NCI-H1694 (cell line): ENCODE data around the gene ATL1.
"Not testable (repeated sequence)": the region's sequence is repeated elsewhere in the genome, so short reads cannot be mapped to it uniquely, and the experiment has no call there.

Experiments used
- DNase-seq: peaks from one replicate; lab custom pipeline; 2025; lab: John Stamatoyannopoulos, UW

ATL1 gene

DNA sequence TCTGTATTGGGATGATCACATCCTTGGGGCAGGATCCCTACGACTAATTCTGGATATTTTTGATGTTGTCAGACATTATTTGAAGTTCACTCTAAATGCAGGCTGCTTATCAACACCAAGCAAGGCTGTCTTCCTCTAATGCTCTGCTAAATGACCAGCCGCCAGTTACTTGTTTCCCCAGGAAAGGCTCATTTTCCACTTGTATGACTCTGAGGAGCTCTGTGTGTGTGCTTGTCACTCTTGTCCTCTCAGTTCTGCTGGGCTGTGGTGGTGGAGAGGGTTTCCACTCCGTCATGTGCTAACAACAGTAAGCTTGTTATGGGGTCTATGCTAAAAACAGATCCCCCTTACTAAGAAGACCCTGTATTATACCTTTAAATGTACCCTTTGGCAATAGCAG lies 42.1 kb downstream of the ATL1 start:
- no peak for DNase-seq

DNA sequence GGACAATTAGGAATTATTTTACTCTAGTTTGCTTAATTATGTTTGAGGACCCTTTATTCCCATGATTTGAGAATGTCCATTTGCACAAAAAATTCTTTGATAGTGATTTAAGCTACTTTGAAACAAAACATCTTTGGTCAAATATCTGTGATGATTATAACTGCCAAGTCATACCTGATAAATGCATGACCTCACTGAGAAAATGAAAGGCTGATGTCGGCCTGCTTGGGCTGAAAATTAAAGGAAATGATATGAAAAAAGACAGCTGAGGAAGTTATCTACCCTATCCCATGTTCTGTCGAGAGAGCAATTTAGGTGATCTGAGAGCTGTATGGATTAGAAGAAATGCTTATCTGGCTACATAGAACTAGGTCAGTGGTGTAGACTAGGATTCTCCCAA lies 43.6 kb downstream of the ATL1 start:
- DNase-seq = no peak

DNA sequence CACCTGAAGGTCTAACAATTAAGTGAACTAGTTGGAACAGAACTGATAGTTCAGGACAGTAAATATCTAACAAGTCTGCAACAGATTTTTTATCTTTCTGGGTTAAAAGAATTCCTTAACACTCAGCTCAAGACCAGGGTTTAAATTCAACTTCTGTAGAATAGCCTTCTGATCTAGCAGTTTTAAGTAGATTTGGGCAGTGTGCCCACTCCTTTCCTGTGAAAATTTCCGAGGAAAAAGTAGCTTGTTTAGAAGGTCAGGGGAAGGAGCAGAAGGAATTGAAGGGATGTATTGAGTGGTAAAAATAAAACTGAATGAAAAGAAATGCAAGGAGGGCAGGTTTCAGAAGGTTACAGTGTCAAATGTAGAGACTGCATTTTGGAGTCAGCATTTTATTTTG lies 45.8 kb downstream of the ATL1 start:
- DNase-seq = no peak

DNA sequence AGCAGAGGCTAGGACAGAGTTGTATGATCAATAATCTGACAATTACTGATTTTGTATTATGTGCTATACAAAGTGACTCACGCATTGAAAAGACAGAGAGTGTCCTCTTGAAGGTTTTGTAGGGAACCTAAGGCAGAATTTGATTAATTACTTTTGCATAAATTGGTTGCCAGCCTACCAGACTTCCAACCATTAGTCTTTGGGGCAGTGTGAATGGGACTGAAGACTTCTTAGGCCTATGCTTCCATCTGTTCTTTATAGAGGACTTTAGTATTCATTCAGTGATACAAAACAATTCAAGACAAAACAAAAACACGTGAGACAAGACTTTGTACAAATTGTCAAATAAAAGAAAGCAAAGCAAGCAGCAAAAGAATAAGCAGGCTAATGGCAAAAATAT lies 46.5 kb downstream of the ATL1 start:
- no peak for DNase-seq

DNA sequence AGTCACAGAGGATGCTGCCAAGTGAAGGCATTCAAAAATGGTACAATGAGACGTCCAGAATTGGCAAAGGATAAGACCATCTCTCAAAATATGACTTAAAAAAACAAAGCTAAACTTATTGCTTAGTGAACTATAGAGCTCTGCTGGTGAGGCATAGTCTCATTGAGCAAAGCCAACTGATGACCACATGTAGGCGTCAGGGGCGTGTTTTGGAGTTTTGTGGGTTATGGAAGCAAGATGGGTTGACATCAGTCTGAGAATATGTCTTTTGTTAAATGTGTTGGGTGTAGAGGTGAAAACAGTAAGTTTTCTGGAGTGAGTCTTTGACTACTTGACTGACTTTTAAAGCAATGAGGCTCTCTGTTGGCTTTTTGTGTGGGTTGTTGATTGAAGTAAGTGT lies 47.2 kb downstream of the ATL1 start:
- DNase-seq = no peak

DNA sequence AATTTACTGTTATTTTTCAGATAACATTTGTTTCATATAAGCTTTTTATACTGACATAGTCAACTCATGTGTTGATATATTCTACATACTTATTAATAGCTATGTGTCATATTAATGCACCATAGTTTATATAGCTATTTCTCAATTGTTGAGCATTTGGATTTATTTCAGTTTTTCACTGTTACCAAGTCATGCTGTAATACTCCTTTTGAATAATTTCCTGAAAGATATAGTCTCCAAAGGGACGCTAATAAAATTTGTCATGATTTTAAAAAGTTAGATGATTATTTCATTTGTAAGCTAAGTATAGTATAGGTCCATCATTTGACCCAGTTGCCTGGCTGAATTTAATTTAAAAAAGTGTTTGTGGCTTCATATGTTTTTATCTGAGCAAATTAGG lies 47.8 kb downstream of the ATL1 start:
- DNase-seq = no peak

DNA sequence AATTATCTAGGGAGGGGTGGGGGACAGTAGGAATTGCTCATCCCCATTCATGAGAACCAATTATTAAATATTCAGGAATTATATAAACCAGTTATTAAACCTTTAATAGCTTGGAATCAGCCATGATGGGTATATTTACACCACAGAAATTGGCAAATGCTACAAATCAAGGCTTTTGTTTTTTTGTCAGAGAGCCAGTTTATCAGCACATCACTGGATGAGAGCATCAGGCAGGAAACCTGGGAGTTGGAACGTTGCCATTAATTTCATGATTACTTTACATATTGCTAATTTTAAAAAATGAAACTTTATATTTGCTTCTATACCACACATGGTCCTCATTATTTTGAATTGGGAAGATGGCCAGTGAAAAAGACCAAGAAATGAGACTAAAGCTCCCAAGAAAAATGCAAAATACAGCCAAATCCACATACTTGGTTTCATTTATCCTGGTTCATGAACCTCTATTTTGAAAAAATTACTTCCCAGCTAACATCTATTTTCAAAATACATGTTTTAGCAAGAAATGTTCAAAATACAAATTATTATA lies 48.4 kb downstream of the ATL1 start:
- no peak for DNase-seq

DNA sequence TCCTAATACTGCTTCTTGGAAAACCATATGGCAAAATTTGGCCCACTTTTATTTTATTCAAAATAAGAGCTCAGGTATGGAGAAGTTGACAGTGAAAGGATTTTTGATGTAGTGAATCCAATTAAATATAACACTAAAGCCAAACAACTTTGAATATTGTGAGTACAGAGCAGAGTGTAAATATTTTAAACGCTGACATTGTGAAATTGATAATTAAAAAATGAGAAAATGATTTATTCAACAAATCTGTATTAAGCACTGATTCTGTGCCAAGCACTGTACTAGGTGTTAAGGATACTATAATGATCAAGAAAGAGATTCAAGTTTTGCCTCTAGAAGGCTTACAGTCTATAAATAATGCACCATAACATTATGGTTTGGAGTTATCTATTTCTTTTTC lies 50.5 kb downstream of the ATL1 start:
- DNase-seq = no peak

DNA sequence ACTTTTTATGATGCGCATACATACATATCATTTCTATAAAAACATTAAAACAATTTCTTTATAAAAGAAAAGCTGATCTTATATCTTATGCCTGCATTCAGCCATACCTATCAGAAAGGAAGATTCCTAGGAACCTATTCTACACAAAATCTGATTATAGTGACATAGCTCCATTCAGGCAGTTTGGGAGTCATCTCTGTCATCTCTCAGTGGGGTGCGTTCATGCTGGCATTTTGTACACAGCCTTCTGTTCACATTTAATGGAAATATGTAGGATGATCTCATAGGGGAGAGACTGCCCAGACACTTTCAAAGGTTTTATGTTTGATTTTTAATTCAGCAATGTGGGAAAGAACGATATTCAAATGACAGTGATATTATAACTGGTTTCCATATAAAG lies 52.9 kb downstream of the ATL1 start:
- no peak for DNase-seq

DNA sequence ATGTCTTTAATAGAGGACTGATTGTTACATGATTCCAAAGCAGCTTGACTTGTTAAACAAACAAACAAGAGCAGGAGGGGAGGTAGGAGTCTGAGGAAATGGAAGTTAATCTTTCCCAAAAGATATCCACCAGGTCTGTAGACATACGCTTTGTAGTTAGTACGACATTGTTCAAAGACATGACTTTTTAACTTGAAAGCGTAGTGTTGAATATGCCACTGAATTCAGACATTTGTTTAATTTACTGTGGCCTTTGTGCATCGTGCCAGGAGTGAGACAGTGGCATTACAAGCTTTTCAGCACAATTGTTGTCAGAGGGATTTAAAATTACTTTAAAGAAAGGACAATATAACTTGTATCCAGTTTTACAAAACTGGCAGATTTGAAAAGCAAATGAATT lies 55.1 kb downstream of the ATL1 start:
- no peak for DNase-seq

DNA sequence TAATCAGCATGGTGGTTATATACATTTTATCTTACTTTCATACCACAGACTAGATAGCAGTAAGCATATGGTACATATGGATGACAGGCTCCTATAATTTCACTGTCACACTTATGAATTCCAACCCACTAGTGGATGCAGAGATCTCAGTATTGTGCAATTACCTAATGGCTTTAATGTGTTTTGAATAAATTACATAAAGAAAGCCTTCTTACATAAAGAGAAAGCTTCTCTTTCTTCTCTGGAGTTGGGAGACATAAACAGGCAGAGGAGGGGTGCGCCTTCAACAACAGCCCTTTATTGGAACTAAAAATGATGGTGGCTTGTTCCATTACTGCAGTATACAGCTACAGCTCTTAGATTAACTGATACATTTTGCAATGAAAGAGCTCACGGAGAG lies 55.6 kb downstream of the ATL1 start:
- DNase-seq = no peak

DNA sequence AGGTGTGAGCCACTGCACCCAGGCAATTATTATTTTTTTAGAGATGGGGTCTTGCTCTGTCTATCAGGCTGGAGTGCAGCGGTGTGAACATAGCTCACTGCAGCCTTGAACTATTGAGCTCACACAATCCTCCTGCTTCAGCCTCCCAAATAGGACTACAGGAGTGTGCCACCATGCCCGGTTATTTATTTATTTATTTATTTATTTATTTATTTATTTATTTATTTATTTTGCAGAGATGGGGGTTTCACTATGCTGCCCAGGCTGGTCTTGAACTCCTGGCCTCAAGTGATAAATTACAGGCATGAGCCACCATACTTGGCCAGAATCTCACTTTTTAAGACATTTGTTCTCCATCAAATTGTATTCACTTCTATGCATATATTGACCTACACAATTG lies 56.3 kb downstream of the ATL1 start:
- no peak for DNase-seq

DNA sequence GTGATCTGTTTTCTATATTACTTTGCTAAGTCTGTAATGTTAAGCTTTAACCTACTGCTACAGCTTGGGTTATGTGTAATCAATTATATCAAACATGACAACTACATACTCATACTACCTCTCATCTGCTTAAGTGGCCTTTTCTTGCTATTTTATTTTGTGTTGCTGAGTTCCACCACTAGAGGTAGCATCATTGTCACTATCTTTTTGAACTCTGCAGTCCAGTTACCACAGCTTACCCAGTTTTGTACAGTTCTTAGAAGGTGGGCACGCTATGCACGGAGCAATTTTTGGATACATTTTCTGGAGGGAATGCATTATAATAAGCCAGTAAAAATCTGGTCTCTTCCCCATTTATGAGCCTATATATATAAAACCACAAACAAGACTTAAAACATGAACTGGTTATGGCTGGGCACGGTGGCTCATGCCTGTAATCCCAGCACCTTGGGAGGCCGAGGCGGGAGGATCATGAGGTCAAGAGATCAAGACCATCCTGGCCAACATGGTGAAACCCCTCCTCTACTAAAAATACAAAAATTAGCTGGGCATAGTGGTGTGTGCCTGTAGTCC lies 59.7 kb downstream of the ATL1 start:
- DNase-seq = peak; percentile 17

DNA sequence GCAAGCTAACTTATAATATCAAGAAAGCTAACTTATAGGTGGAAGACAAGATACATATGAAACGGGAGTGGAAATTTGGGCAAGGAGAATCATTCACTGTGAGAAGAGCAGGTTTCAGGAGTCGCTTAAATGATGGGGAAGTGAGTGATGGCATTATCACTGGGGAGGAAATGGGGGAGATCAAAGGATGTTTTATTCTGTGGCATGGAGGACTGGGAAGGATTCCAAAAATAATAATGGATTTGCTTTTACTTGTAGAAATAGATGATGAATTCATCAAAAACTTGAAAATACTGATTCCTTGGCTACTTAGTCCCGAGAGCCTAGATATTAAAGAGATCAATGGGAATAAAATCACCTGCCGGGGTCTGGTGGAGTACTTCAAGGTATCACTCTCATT lies 60.4 kb downstream of the ATL1 start:
- DNase-seq = no peak

DNA sequence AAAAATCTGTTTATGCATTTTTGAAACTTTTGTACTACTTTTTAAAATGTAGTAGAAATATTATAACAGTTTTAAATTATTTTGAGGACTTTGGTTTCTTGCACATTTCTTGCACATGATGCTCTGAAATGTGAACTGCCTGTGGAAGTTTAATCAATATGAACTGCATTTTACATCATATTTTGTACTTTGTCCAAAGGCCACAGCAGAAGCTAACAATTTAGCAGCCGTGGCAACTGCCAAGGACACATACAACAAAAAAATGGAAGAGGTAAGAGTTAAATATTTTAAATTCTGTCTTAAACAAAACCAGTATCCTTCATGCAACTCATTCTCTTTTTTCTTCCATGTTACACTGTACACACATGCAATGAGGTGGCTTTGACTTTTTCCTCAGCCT lies 63.0 kb downstream of the ATL1 start:
- no peak for DNase-seq

DNA sequence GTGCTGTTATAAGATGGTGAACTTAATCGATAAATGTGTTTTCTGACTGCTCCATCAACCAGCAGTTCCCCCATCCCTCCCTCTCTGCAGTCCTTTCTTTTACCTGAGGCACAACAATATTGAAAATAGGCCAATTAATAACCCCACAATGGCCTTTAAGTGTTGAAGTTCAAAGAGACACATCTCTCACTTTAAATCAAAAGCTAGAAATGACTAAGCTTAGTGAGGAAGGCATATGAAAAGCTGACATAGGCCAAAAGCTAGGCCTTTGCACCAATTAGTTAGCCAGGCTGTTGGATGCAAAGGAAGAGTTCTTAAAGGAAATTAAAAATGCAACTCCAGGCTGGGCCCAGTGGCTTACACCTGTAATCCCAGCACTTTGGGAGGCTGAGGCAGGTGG lies 64.5 kb downstream of the ATL1 start:
- DNase-seq = no peak

DNA sequence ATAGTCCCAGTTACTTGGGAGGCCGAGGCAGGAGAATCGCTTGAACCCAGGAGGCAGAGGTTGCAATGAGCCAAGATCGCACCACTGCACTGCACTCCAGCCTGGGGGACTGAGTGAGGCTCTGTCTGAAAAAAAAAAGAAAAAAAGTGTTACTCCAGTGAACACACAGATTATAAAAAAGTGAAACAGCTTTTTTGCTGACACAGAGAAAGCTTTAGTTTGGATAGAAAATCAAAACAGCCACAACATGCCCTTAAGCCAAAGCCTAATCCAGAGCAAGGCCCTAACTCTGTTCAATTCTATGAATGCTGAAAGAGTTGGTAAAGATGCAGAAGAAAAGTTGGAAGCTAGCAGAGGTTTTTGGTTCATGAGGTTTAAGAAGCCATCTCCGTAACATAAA lies 65.0 kb downstream of the ATL1 start:
- DNase-seq = not testable (repeated sequence)

DNA sequence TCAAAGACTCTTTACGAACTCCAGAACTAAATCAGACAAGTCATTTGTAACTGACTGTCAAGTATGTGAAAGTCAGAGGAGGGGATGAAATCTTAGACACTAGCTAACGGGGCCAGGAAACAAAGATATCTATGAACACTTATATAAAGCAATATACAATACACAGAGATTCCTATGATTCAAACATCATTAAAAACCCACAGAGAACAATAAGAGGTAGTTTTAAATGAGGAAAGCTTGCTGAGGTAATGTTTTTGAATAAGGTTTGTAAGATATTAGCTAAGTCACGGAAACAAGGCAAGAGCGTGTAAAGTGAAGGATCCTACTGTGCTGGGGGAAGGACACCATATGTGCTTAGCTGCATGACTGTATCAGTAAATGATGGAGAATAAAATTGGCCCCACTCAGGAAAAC lies 71.5 kb downstream of the ATL1 start:
- DNase-seq = no peak

DNA sequence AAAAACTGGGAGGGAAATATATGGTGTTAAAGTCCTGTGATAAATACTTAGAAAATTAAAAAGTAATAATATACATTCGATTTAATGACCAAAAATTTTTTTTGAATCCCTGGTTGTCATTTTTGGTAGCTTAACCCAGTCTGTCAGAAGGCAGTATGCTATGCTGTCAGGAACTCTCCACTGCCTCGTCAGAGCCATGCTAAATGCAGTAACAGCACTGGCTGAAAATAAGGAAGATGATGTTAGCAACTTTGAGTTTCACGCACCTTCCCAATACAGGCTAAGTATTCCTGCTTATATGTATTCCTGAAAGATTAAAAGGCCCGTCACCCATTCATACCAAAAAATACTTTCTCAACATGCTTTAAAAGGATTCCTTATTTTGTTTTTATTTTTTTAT lies 74.0 kb downstream of the ATL1 start:
- no peak for DNase-seq

DNA sequence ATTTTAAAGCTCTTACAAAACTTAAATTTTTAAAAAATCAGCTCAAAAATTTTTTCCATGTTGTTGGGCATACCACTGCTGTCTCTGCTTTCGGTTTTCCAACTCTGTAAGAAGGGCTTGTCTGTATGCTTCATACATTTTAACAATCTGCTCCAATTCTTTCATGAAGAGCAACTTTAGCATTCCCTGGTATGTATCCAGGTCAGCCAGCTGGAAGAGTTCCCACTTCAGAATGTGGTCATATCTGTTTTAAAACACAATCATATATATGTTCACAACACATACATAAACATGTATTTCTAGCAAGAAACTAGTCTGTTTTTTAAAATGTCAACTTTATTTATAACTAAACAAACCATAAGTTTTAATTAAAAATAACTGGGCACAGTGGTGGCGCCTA lies 75.2 kb downstream of the ATL1 start:
- no peak for DNase-seq

DNA sequence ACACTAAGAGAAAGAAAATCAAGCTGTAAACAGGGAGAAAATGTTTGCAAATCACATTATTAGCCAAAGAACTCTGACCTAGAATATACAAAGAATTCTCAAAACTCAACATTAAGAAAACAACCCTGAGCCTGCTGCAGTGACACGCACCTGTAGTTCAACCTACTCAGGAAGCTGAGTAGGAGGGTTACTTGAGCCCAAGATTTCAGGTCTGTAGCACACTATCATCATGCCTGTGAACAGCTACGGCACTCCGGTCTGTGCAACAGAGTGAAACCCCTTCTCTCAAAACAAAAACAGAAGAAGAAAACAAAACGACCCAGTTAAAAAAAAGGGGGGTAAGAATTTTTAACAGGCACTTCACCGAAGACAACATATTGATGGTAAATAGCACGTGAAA lies 87.3 kb downstream of the ATL1 start:
- no peak for DNase-seq

DNA sequence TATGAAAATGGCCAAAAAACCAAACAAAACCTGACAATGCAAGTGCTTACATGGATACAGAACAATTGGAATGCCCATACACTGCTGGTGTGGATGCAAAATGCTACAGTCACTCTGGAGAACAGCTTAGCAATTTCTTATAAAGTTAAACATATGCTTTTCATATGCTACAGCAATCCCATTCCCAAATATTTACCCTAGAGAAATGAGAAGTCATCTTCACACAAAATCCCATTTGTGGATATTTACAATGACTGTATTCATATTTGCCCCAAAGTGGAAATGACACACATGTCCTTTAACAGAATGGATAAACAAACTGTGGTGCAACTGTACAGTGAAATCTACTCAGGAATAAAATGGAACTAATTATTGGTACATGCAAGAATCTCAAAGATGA lies 87.8 kb downstream of the ATL1 start:
- DNase-seq = no peak

DNA sequence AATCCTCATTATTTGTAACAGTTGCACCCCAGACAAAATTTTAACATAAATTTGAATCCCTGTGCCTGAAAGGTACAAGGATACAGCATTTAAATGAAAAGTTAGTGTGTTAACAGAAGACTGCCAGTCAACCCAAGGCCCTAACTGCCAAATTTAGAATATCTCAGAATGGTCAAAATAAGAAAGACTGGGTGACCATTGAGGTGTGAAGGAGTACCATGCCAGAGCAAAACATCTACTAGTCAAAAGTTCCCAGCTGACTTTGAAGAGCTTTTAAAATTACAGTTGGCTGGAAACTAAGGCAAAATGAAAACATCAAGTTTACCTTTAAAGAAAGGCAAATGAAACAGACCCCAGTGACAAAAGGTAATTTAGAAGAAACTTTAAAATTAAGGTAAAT lies 89.7 kb downstream of the ATL1 start:
- DNase-seq = no peak

DNA sequence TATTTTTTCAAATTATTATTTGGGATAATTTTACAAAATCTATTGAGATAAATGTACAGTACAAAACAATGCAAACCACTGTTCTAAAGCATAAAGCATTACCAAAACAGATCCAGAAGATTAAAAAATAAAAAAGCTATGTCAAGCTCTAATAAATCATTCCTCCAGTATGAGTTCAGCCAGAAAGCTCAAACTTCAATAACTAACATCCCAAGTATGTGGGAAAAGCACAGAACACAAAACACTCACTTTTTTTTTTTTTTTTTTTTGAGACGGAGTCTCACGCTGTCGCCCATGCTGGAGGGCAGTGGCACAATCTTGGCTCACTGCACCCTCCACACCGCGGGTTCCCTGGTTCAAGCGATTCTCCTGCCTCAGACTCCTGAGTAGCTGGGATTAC lies 96.8 kb downstream of the ATL1 start:
- DNase-seq = no peak

DNA sequence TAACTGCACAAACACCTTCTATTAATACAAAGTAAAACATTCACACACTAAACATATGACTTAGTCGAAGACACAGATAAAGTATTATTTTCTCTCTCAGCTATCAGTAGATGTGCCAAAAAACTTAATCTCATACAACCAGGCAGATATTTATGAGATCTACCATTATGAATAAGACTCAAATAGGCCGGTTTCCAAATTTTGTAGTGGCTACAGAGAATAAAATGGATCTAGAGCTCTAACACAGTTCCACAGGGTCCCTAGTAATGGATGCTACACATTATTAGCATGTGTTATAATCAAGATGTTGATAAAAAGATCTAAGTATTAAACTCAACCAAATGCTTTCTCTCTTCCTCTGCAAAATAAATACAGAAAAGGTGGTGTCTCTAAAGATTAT lies 97.8 kb downstream of the ATL1 start:
- DNase-seq = no peak
